Pulmonary artery endothelial cell (primary cell): ENCODE results near the gene ADAM12. TPM values are rescaled to one million over a fixed set of nuclear protein-coding genes. Genes with fewer than 3 reads are reported as not detected.

Source experiments
- DNase-seq: peaks from one replicate; pipeline ENCODE4 v3.0.0-alpha.2; 2011; ENCODE audit warnings: low read depth, low spot score
- total RNA-seq: library from RNA; depleted of rRNA; stranded (reverse); fragments of >200 nt; gene quantifications from 2 replicates; pipeline ENCODE4 v1.2.3, GENCODE V29; 2014

Gene ADAM12
- total RNA-seq, 1 donor from 2014 or later: 0.13 TPM

DNA sequence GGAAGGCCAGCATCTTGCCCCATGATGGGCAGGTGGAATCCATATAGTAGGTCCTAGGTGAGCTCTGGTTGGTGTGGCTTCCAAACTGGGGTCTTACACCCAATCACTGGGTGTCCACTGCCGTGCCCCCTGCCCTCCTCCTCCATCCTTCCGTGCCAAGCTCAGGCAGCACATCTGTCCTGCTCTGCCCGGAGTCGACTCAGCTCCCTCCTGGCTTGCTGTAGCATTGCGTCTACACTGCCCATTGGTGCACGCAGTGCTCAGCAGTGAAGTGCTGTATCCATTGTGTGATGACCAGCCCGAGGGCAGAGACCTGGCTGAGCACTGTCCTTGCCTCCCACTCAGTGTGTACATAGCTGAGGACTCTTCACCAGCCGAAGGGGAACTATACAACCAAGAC is 148.4 kb downstream of the ADAM12 start:
- no peak for DNase-seq

DNA sequence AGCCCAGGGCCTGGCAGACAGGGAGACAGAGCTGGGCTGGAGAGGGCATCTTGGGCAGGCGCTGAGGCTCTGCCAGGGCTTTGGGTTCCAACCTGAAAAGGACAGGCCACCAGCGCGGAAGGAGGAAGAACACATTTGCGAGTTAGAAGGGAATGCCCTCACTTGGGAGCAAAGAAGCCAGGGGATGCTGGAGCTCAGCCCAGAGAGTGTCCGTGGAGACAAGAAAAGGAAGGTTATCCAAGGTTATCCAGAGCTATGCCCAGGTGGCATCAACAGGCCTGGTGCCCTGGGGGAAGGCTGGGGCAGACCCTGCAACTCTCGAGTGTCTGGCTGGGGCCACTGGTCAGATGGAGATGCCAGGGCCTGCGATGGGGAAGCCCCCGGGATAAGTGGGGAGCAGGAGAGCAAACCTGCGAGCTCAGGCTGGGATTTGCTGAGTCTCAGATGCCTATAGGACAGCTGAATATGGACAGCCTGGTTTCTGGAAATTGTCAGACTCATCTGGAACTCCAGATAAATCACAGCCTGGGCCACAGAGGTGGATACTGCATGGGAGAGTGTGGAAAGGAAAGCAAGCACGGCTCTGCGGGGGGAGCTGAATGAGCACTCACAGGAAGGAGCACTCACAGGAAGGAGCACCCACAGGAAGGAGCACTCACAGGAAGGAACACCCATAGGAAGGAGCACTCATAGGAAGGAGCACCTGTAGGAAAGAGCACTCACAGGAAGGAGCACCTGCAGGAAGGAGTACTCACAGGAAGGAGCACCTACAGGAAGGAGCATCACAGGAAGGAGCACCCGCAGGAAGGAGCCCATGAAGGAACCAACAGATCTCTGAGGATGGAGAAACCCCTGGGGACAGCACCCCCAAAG is 152.1 kb downstream of the ADAM12 start:
- DNase-seq: no peak

GRCh38 chr10:126235091-126235978 is 152.9 kb downstream of the ADAM12 start:
- no peak for DNase-seq

- no peak for DNase-seq
Measured at GRCh38 chr10:126234630-126235029, 153.6 kb downstream of the ADAM12 start.

DNA sequence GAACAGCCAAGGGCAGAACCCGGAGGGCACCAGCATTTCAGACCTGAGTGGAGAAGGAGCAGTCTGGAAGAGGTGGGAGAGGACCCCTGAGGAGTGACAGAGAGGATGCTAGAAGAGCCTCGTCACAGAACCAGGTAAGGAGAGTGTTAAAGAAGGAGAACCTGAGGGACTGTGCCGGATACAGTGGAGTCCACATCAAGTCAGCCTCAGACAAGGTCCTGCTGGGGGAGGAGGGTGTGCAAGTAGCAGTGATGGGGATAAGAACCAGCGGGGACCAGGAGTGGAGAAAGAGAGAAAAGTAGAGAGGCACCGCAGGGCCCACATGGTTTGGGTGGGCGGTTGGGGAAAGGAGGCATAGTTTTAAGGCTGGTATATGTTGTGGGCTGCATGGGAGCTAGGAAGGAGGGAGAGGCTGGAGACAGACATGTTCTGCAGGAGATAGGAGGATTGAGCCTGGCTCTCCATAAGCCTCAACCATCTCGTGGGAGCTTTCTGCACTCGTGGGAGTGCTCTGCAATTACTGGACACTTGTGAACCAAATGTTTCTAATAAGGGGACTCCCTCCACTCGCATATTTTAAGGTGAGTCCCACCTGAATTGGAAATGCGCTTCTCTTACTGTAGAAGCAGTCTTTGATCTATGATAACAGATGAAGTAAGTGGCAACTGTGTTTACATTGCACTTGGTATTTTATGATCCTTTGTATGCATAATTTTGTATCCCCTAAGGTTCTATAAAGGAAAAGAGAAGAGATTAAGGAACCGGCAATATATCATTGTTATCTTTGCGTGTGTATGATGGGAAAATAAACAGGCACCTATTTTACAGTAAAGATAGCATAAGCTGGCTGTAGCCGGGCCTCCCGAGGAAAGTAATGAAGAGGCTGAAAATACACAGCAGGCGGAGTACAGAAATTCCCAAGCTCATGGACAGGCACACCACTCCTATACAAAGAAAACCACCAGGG is 154.8 kb downstream of the ADAM12 start:
- no peak for DNase-seq

DNA sequence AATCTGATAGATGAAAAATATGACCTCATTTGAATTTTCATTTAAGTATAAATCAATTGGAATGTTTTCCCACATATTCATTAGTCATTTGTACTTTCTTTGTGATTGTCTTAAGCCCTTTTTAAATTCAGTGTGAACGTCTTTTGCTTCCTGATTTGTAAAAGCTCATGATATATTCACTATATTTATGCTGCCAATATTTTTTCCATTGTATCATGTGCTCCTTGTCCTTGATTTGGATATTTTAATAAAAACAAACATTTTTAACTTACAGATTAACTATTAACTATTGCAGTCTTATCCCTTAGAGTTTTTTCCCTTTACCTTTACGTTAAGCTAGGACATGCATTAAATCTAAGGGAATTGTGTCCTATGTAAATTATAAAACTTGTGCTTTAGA is 157.7 kb downstream of the ADAM12 start:
- no peak for DNase-seq

DNA sequence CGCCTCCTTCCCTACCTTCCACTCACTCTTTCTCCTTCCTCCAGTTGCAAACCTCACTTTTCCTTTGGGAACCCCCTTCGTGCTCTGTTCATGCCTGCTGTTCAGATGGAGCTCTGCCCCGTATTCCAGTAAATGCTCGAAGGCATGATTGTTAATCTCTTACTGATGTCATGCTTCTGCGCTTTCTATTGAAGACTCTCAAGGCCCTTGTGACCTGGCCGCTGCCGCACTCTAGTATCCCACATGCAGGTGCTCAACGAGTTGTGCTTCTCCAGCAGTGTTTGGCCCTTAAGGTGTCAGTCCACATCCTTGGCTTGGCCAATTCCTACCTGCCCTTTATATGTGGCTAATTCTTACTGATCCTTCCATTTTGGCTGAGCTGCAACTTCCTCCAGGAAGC is 158.6 kb downstream of the ADAM12 start:
- no peak for DNase-seq

GRCh38 chr10:126227762-126228134 is 160.5 kb downstream of the ADAM12 start:
- DNase-seq: no peak

DNA sequence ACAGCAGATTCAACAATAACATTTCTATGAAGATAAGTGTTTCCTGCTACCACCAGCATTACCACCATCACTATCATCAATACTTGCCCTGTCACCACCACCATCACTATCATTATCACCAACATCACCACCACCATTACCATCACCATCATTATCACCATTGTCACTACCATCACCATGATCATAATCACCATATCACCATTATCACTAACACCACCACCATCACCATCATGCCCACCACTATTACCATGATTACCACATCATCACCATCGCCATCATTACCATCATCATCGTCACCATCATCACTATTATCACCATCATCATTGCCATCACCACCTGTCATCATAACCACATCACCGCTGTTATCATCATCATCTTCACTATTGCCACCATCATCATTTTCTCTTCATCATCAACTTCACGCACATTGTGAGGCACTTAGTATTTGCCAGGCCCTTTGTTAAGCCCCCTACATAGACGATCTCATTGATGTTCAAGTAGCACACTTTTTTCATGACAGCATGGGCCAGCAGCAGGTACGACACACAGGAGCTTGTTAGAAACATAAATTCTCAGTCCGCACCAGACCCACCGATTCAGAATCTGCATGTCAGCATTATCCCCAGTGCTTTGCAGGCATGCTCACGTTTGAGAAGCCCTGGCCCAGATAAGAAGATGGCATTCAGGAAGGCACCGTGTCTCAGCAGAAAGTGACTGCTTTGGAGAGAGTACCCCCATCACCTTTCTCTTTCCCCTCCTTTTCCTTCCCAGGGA is 161.1 kb downstream of the ADAM12 start:
- no peak for DNase-seq

DNA sequence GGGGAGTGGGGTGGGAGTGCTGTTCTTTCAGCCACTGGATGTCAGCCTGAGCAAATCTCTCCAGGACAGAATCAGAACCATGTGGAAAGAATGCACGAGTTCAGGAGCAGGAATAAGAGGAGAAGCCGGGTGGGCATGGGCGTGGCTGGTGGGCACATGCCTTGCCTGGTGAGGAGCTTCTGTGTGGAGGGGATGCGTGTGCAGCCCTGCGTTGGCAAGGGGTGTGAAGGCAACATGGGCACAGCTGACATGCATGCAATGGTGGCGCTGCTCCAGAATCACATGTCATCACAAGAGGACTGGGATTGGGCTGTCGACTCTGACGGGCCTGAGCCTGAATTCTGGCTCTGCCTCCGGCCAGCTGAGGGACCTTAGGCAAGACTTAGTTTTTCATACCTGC is 162.1 kb downstream of the ADAM12 start:
- no peak for DNase-seq

DNA sequence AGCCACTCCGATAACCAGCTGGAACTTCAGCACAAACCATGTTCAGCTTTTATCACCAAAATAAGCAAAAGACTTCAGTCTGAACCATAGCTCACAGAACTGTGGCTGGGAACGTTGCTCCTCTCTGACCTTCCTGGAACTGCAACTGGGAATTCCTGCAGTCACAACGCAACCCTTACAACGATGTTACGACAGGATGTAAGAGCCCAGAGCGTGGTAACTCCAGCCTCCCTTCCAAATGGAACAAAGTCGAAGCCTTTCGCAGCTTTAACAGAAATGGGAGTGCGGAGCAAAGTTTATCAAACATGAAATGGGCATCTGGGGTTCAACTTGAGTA is 162.6 kb downstream of the ADAM12 start:
- DNase-seq: no peak

DNA sequence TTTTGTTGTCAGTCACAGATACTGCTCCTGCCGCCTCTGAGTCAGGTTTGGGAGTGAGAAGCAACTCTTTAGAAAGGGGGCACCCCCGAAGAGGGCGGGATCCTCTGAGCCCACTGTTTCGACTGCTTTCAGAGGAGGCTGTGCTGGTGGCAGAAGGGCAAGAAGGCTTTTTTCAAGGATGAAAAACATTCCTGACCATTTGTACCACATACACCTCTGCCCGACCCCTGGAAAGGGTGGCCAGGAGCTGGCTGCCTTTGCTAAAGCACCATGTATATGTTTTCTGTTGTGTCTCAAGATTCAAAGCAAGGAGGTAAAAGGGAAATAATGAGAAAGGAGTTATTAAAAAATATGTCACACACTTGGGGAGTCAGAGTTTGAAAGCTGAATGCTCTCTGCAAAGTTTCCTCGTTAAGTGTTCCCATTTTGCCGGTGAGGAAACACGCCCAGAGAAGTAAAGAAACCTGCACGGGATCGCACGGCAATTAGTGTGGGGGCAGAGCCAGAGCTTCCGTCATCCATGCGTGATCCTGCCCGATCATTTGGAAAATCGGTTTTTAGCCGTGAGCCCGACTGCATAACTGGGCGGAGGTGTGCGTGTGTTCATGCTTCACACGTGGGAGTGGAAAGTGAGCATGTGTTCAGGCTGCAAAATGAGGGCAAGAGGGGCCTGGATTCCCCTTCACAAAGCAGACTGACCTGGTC is 163.2 kb downstream of the ADAM12 start:
- no peak for DNase-seq

- no peak for DNase-seq
Measured at GRCh38 chr10:126223512-126224067, 164.7 kb downstream of the ADAM12 start.

- no peak for DNase-seq
Measured at GRCh38 chr10:126222736-126223511, 165.4 kb downstream of the ADAM12 start.

- no peak for DNase-seq
Measured at GRCh38 chr10:126221874-126222273, 166.4 kb downstream of the ADAM12 start.

- DNase-seq: no peak
Measured at GRCh38 chr10:126218778-126219649, 169.3 kb downstream of the ADAM12 start.

GRCh38 chr10:126218174-126218573 is 170.1 kb downstream of the ADAM12 start:
- DNase-seq: no peak

DNA sequence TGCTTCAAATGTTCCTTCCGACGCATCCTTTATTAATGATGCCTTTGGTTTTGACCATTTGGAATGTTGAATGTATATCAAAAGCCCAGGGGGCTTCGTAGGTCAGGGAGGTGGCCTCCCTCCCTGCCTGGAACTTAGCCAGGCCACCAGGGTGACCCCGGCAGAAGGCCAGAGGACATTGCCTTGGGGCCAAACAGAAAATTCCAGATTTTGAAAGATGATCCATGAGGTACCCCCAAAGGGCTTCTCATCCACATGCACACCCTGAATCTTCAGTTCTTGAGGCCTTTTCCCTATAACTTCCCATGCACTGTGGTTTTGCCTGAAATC is 171.7 kb downstream of the ADAM12 start:
- DNase-seq: no peak
